HepG2 (cell line): ENCODE results near the gene UPK1A. TPM values are rescaled to one million over a fixed set of nuclear protein-coding genes. Genes with fewer than 3 reads are reported as not detected.
A peak's percentile ranks its signal among the peaks of the same experiment; 100 is the strongest.

Experiments used
- ATAC-seq: fragments of 200-7000 bp; cut with Tn5 transposase; 3 replicates; pipeline ENCODE4 v1.9.1; 2020; ENCODE audit warnings: mild to moderate bottlenecking, moderate library complexity
- BruUV-seq: library from RNA; stranded (reverse); fragments of 400-500 nt; replicated peaks from 2 replicates; lab custom pipeline; 2021; lab: Mats Ljungman, UMichigan
- CTCF ChIA-PET: fragments of 300-600 bp; formaldehyde crosslinking; extraction: SDS; loops from one replicate; lab custom pipeline; 2021; ENCODE audit warnings: low total read pairs, inconsistent platforms, low intra/inter-chr PET ratio; lab: Yijun Ruan, JAX
- POLR2A ChIA-PET: fragments of 350-600 bp; sonication (Branson Sonifier 250); formaldehyde crosslinking; loops from one replicate; lab custom pipeline; 2020; ENCODE audit warnings: antibody characterized with exemption, inconsistent platforms; lab: Yijun Ruan, JAX
- DNase-seq: peaks from one replicate; pipeline ENCODE4 v3.0.0-alpha.2; 2015; ENCODE audit warnings: low spot score
- FAIRE-seq: peaks from 3 replicates; lab custom pipeline; 2011; peaks lifted over from hg19 to GRCh38; lab: Jason Lieb, UNC
- H2AFZ ChIP-seq: one replicate; pipeline ENCODE4 v1.6.1; 2011; ENCODE audit warnings: low read length, inconsistent platforms
- H3K27ac ChIP-seq: fragments of 300-600 bp; 3 replicates; pipeline ENCODE4 v1.8.0; 2011; ENCODE audit warnings: mixed run types, mild to moderate bottlenecking, mixed read lengths, low read length, inconsistent platforms; ENCODE audit not compliant: insufficient read depth; ENCODE audit errors: extremely low read length
- H3K27me3 ChIP-seq, 2 experiments: fragments of 200-600 bp in 1 of 2; 2 replicates in 1 of 2; 3 replicates in 1 of 2; pipeline versions ENCODE4 v1.6.0 to v1.8.0; 2011; ENCODE audit warnings: low read length in 2 of 2, mild to moderate bottlenecking in 2 of 2, moderate library complexity in 2 of 2, inconsistent platforms in 1 of 2; ENCODE audit not compliant: insufficient read depth in 2 of 2, control insufficient read depth in 1 of 2
- H3K36me3 ChIP-seq, 2 experiments: fragments of 200-600 bp in 1 of 2; replicated peaks in 1 of 2; 2 replicates in 1 of 2; 3 replicates in 1 of 2; pipeline versions ENCODE4 v1.5.1 to v1.8.0; 2011; ENCODE audit warnings: low read length in 2 of 2, inconsistent platforms in 1 of 2; ENCODE audit not compliant: insufficient read depth in 2 of 2, control insufficient read depth in 1 of 2
- H3K4me1 ChIP-seq: 2 replicates; pipeline ENCODE4 v1.5.1; 2012; ENCODE audit warnings: low read length, inconsistent platforms; ENCODE audit not compliant: insufficient read depth
- H3K4me2 ChIP-seq: 2 replicates; pipeline ENCODE4 v1.6.0; 2011; ENCODE audit warnings: low read depth, low read length, inconsistent platforms
- H3K4me3 ChIP-seq, 3 experiments: fragments of 200-600 bp in 1 of 3; sonication (generic), shearing (Covaris generic) in 1 of 3; replicated peaks in 1 of 3; 2 replicates each; pipeline ENCODE4 v1.5.1; 2011 to 2016; ENCODE audit warnings: low read length in 3 of 3, inconsistent platforms in 2 of 3, low read depth in 2 of 3, mild to moderate bottlenecking in 2 of 3, control low read depth in 1 of 3, mixed read lengths in 1 of 3; ENCODE audit not compliant: insufficient read depth in 1 of 3
- H3K79me2 ChIP-seq: one replicate; pipeline ENCODE4 v1.6.1; 2011; ENCODE audit warnings: low read length, inconsistent platforms; ENCODE audit not compliant: insufficient read depth
- H3K9ac ChIP-seq: 2 replicates; pipeline ENCODE4 v1.6.0; 2011; ENCODE audit warnings: mild to moderate bottlenecking, low read depth, low read length, inconsistent platforms; ENCODE audit not compliant: insufficient read depth
- H3K9me3 ChIP-seq: 2 replicates; pipeline ENCODE4 v1.5.1; 2012; ENCODE audit warnings: mild to moderate bottlenecking, low read length
- H4K20me1 ChIP-seq: 2 replicates; pipeline ENCODE4 v1.6.0; 2011; ENCODE audit warnings: inconsistent platforms, mild to moderate bottlenecking, low read length, moderate library complexity; ENCODE audit not compliant: insufficient read depth
- CTCF ChIP-seq: sonication (generic); formaldehyde crosslinking; IDR thresholded peaks from 2 replicates; pipeline ENCODE4 v1.5.0; 2020; ENCODE audit warnings: mild to moderate bottlenecking, missing genetic modification reagents, moderate library complexity
- KDM4B ChIP-seq: sonication (generic); formaldehyde crosslinking; IDR thresholded peaks from 2 replicates; pipeline ENCODE4 v1.4.0; 2020; ENCODE audit warnings: missing genetic modification reagents
- LBX2 ChIP-seq: sonication (generic); formaldehyde crosslinking; IDR thresholded peaks from 2 replicates; pipeline ENCODE4 v1.5.0; 2020; ENCODE audit warnings: missing genetic modification reagents, mild to moderate bottlenecking, borderline replicate concordance
- STAG1 ChIP-seq: sonication (generic); formaldehyde crosslinking; IDR thresholded peaks from 2 replicates; pipeline ENCODE4 v1.4.0; 2020; ENCODE audit warnings: missing genetic modification reagents
- TGIF2 ChIP-seq: IDR thresholded peaks from 2 replicates; pipeline ENCODE4 v1.6.1; 2016; ENCODE audit warnings: control low read depth, missing compliant biosample characterization
- ZFP37 ChIP-seq: sonication (generic); formaldehyde crosslinking; IDR thresholded peaks from 2 replicates; pipeline ENCODE4 v1.4.0; 2020; ENCODE audit warnings: missing genetic modification reagents, borderline replicate concordance
- ZNF687 ChIP-seq: sonication (generic); formaldehyde crosslinking; IDR thresholded peaks from 2 replicates; pipeline ENCODE4 v1.5.1; 2020; ENCODE audit warnings: mild to moderate bottlenecking, missing genetic modification reagents, moderate library complexity
- WGBS: methylation state at CpG from one replicate; pipeline ENCODE4 v1.1.6; 2017; ENCODE audit warnings: low lambda C conversion rate; 5-methylcytosine and 5-hydroxymethylcytosine counted together
- in situ Hi-C: cut with HindIII; loops from 2 replicates; pipeline ENCODE4 v1.10.0; 2017; ENCODE audit warnings: low pct_unique_long_range_greater_than_20kb; ENCODE audit not compliant: extremely low pct_ligation_motif_present
- intact Hi-C: fragments of 100-400 bp; cut with micrococcal nuclease; formaldehyde crosslinking; loops from one replicate; pipeline ENCODE4 v1.10.0; 2022; ENCODE audit not compliant: unreplicated experiment
- polyA plus RNA-seq, 8 experiments: library from polyadenylated mRNA; depleted of rRNA in 3 of 8; stranded (reverse) in 7 of 8; unstranded in 1 of 8; fragments of >200 nt; fragmentation: Illumina TruSeq in 4 of 8; extraction: Trizol in 4 of 8; gene quantifications; 2 replicates each; pipeline versions ENCODE4 v1.2.1 to v1.2.3, GENCODE V29; 2011 to 2016; ENCODE audit warnings: low read depth in 4 of 8, missing spikeins in 1 of 8, mixed read lengths in 1 of 8; ENCODE audit not compliant: insufficient read depth in 1 of 8
- total RNA-seq, 5 experiments: library from RNA; depleted of rRNA; stranded (reverse); fragments of >200 nt; fragmentation: Illumina TruSeq; extraction: Trizol; gene quantifications; 2 replicates each; pipeline ENCODE4 v1.2.3, GENCODE V29; 2016; ENCODE audit warnings: low read depth in 1 of 5

The UPK1A gene
- total and polyA plus RNA-seq, 2 of the 13 experiments (the other 11 are each of a cell fraction or from before 2014, with no cell fraction given): 2.9 TPM; not detected in 1

GRCh38 chr19:35692010-35692409 is 25.7 kb downstream of the UPK1A start:
- TF ChIP-seq CTCF (CRISPR knock-in tag) (peak; percentile 65), TGIF2 (CRISPR knock-in tag) (no peak), ZNF687 (CRISPR knock-in tag) (peak; percentile 20; the same call in 1 of the 2 replicates), ZFP37 (CRISPR knock-in tag) (no peak), KDM4B (CRISPR knock-in tag) (no peak), STAG1 (CRISPR knock-in tag) (peak; percentile 67), LBX2 (no peak)
- H3K9me3 ChIP-seq: no peaks in the 10 kb centered on the region
- no peak overlapping the region for H3K27ac ChIP-seq
- ChIA-PET CTCF (interaction anchor here (6.1 kb wide), 1 partner anchor 25 kb away, joined by 201 read pairs; the partner anchor contains the start of gene KMT2B), POLR2A (interaction anchor here (0.9 to 1.6 kb wide), 2 partner anchors 11 to 48 kb away, joined by 3 to 4 read pairs; no protein-coding TSS in a partner anchor)
- no peaks in the 10 kb centered on the region for H3K79me2 ChIP-seq
- H3K4me1 ChIP-seq: peaks cover 22% of the 10 kb centered on the region
- intact Hi-C loops: loop anchor here (10.0 kb wide), 2 partner anchors 53 to 123 kb away; partner anchors contain the start of genes IGFLR1, LIN37, PRODH2 and PSENEN
- no peaks in the 10 kb centered on the region for H4K20me1 ChIP-seq
- H3K36me3 ChIP-seq: no peaks in the 10 kb centered on the region
- H2AFZ ChIP-seq: no peak overlapping the region
- no TSS peak for BruUV-seq
- no peak overlapping the region for H3K4me3 ChIP-seq
- DNase-seq (no peak), ATAC-seq (peak; percentile 17; the same call in 2 of the 3 replicates), FAIRE-seq (no peak)
- 17% methylated on average over 7 of the region's 11 CpGs for WGBS
- no peak overlapping the region for H3K4me2 ChIP-seq
- in situ Hi-C loops: loop anchor here (10.0 kb wide), 1 partner anchor 123 kb away; the partner anchor contains the start of gene PRODH2
- H3K9ac ChIP-seq: no peak overlapping the region
- no peaks in the 10 kb centered on the region for H3K27me3 ChIP-seq
